SK-N-SH (cell line): ENCODE data around the gene ADIRF.
"Not testable (repeated sequence)": the region's sequence is repeated elsewhere in the genome, so short reads cannot be mapped to it uniquely, and the experiment has no call there.

Experiments
- CHD2 ChIP-seq: fragments of 150-350 bp; IDR thresholded peaks from 2 replicates; pipeline ENCODE4 v1.6.1; 2018; ENCODE audit warnings: low read length; ENCODE audit not compliant: partially characterized antibody
- CTCF ChIP-seq: fragments of 200-600 bp; sonication (generic); IDR thresholded peaks from 2 replicates; pipeline ENCODE4 v1.6.1; 2017; ENCODE audit warnings: antibody characterized with exemption, mild to moderate bottlenecking, moderate library complexity
- EZH2phosphoT487 ChIP-seq: fragments of 200-600 bp; sonication (generic); IDR thresholded peaks from 2 replicates; pipeline ENCODE4 v1.6.1; 2017; ENCODE audit warnings: low read depth, mixed run types, mild to moderate bottlenecking, antibody characterized with exemption, moderate library complexity, borderline replicate concordance
- JUND ChIP-seq: IDR thresholded peaks from 2 replicates; pipeline ENCODE4 v1.4.0; 2012
- MAX ChIP-seq: IDR thresholded peaks from 2 replicates; pipeline ENCODE4 v1.4.0; 2012; ENCODE audit warnings: low read depth
- PBX3 ChIP-seq: IDR thresholded peaks from 2 replicates; pipeline ENCODE4; 2012
- POLR2AphosphoS5 ChIP-seq: IDR thresholded peaks from 2 replicates; pipeline ENCODE4 v1.6.1; 2012; ENCODE audit warnings: low read depth, low read length
- RAD21 ChIP-seq: IDR thresholded peaks from 2 replicates; pipeline ENCODE4 v1.6.1; 2012; ENCODE audit warnings: mild to moderate bottlenecking, low read length
- RFX5 ChIP-seq: IDR thresholded peaks from 2 replicates; pipeline ENCODE4 v1.6.1; 2012; ENCODE audit warnings: mild to moderate bottlenecking, improper control_type of control experiment, low read length
- RXRA ChIP-seq: IDR thresholded peaks from 2 replicates; pipeline ENCODE4 v1.4.0; 2012; ENCODE audit warnings: low read depth, mild to moderate bottlenecking, borderline replicate concordance
- SMC3 ChIP-seq: IDR thresholded peaks from 2 replicates; pipeline ENCODE4 v1.6.1; 2012; ENCODE audit warnings: low read depth, low read length, improper control_type of control experiment
- TEAD4 ChIP-seq: IDR thresholded peaks from 2 replicates; pipeline ENCODE4 v1.4.0; 2012; ENCODE audit warnings: mild to moderate bottlenecking, borderline replicate concordance; ENCODE audit not compliant: insufficient read depth

- TF ChIP-seq JUND, POLR2AphosphoS5, CTCF, RAD21, EZH2phosphoT487, PBX3, TEAD4, MAX, SMC3, RXRA, RFX5, CHD2: not testable (repeated sequence)
Observed at GRCh38 chr10:87019504-87019903, 51.2 kb downstream of the ADIRF start.
